Embryonic facial prominence (tissue), 1 donor: ENCODE data around the gene VCL.
"Not testable (repeated sequence)": the region's sequence is repeated elsewhere in the genome, so short reads cannot be mapped to it uniquely, and the experiment has no call there.

Experiments
- DNase-seq: peaks from one replicate; pipeline ENCODE4 v3.0.0-alpha.2; 2016; ENCODE audit errors: extremely low spot score

The VCL gene

GRCh38 chr10:74039561-74040145, 41.7 kb downstream of the VCL start:
- no peak for DNase-seq

- no peak for DNase-seq
These were observed 42.5 kb downstream of the VCL start for GRCh38 chr10:74040200-74041126.

GRCh38 chr10:74044419-74044818, 46.5 kb downstream of the VCL start:
- DNase-seq = no peak

- no peak for DNase-seq
These were observed 49.4 kb downstream of the VCL start for GRCh38 chr10:74047304-74047703.

- no peak for DNase-seq
These were observed 50.0 kb downstream of the VCL start for GRCh38 chr10:74047871-74048270.

GRCh38 chr10:74048433-74048832, 50.5 kb downstream of the VCL start:
- no peak for DNase-seq

GRCh38 chr10:74049955-74050354, 52.0 kb downstream of the VCL start:
- no peak for DNase-seq

GRCh38 chr10:74050653-74051052, 52.7 kb downstream of the VCL start:
- DNase-seq = no peak

GRCh38 chr10:74051736-74052342, 53.9 kb downstream of the VCL start:
- DNase-seq = no peak

GRCh38 chr10:74052994-74053393, 55.1 kb downstream of the VCL start:
- no peak for DNase-seq

GRCh38 chr10:74055383-74056049, 57.6 kb downstream of the VCL start:
- no peak for DNase-seq

GRCh38 chr10:74056050-74056818, 58.3 kb downstream of the VCL start:
- DNase-seq = no peak

GRCh38 chr10:74058071-74058470, 60.2 kb downstream of the VCL start:
- no peak for DNase-seq

- no peak for DNase-seq
These were observed 60.7 kb downstream of the VCL start for GRCh38 chr10:74058658-74059057.

- DNase-seq = no peak
These were observed 63.2 kb downstream of the VCL start for GRCh38 chr10:74061104-74061503.

- not testable (repeated sequence) for DNase-seq
These were observed 64.1 kb downstream of the VCL start for GRCh38 chr10:74061978-74062377.

GRCh38 chr10:74063256-74063655, 65.3 kb downstream of the VCL start:
- no peak for DNase-seq

GRCh38 chr10:74067373-74068352, 69.7 kb downstream of the VCL start:
- DNase-seq = no peak

GRCh38 chr10:74071157-74071556, 73.2 kb downstream of the VCL start:
- DNase-seq = no peak

- DNase-seq = no peak
These were observed 74.6 kb downstream of the VCL start for GRCh38 chr10:74072503-74072902.
